Stimulated activated CD4-positive, alpha-beta T cell treated with anti-CD3 and anti-CD28 coated beads, TNF-alpha, amount 100 ng/mL, for 4 hours (primary cell): ENCODE results near the gene FER1L5.

ENCODE experiments used
- DNase-seq, 3 experiments: peaks; one replicate each; pipeline ENCODE4 v3.0.0-alpha.2; 2020; ENCODE audit warnings: low read depth in 3 of 3

FER1L5 gene

DNA sequence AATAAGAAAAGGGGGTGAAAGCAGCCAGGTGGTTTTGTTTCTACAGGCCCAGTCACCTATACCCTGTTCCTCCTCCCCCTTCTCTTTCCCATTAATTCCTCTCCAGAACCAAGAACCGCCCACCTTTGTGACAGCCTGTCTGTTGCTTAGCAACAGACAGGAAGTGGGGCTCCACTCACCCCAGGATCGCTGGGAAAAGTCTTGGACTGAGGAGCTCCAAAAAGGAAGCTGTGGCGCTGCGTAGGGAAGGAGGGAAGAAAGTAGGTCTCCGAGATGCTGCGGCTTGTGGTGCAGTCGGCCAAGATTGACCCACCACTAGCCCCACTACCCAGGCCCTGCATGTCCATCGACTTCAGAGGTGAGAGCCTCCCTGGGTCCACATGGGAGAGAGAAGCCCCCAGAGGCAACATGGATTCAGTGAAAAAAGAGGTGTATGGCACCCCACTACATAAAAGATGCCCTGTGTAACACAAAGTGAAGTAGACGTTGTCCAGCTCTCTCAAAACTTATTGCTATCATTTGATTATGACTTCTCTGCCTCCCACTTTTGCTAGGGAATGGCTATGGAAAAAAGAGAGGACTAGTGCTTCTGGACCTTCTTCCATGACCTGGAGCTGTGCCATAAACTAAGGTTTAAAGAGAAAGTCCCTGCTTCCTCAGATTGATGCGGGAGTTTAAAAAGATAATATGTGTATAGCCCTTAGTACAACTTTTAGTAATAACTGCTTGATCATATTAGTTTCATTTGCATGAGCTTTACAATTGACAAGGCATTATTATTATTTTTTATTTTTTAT, at the start of gene FER1L5:
Gene FER1L5 (plus strand): TSS at position 201 of the 797 bp plus-strand sequence. CDS start 73 bp downstream, at position 274.
- no peak for DNase-seq

DNA sequence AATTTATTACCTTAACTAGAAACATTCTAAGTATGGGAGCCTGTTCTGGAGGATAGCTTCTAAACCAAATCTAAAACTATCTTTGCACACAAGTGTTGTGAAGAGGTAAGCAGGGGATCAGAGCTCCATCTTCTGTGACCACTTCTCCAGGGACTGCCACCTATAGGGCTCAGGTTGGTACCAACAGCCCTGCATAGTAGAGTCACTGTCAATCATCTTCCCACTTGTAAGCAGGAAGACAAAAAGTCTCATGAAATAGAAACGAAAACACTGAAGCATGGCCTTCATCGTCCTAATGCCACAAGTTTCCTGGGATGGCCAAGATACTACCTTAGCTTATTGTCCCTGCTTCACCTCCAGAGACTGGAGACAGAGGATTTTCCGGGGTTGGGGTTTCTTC, 48.3 kb upstream of the FER1L5 start:
- no peak for DNase-seq

- DNase-seq = no peak
These were observed 47.8 kb upstream of the FER1L5 start for GRCh38 chr2:96594691-96595152.

DNA sequence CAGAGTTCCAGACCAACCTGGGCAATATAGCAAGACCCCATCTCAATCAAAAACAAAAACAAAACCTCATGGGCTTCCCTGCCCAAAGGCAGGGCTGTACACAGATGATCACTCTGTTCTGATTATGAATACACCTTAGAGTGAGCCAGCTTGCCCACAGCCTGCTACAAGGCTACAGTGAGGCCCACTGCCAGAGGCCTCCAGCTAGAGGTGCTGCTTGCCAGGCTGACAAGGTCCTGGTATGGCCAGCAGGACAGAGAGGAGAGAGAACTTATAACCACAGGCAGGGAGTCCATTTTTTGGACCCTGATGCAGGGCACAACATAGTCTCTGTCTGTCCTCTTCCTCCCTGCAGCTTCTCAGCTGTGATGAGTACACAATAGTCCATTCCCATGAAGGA, 46.0 kb upstream of the FER1L5 start:
- DNase-seq = no peak

DNA sequence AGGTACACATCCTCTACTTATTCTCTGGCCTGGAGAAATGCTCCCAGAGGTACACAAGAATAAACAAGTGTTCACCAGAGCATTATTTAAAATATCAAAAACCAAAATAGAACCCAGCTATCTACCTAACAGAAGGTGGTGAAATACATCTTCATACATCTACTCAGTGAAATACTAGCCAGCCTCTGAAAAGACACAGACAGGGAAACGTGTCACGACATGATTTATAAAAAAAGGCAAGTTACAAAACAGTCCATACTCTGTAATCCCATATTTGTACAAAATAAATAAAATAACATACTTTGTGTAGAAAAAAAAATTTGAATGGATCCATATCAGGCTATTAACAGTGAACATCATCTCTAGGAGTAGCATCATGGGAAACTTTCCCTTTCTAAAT, 42.6 kb upstream of the FER1L5 start:
- no peak for DNase-seq

- no peak for DNase-seq
These were observed 40.9 kb upstream of the FER1L5 start for GRCh38 chr2:96601382-96602292.

DNA sequence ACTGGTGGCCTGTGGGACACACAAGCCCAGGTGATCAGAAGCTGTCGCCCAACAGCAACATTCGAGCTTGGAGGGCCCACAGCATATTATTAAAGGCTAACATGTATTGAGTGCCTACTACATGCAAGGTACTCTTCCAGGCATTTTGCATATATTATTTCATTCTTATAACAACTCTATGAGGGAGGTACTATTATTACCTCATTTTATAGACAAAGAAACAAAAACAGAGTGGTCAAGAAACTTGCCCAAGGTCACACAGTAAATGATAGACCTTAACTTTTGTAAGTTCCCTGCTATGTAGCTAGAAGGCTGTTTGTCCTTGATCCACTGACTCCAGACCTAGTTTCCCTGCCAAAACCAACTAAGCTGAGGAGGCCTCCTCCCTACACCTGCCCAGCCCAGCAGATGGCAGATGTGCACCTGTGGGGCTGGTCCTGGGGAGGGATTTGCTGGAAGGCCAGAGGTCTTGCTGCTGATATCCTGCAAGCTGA, 40.2 kb upstream of the FER1L5 start:
- no peak for DNase-seq

- DNase-seq = no peak
These were observed 38.5 kb upstream of the FER1L5 start for GRCh38 chr2:96604104-96604503.

DNA sequence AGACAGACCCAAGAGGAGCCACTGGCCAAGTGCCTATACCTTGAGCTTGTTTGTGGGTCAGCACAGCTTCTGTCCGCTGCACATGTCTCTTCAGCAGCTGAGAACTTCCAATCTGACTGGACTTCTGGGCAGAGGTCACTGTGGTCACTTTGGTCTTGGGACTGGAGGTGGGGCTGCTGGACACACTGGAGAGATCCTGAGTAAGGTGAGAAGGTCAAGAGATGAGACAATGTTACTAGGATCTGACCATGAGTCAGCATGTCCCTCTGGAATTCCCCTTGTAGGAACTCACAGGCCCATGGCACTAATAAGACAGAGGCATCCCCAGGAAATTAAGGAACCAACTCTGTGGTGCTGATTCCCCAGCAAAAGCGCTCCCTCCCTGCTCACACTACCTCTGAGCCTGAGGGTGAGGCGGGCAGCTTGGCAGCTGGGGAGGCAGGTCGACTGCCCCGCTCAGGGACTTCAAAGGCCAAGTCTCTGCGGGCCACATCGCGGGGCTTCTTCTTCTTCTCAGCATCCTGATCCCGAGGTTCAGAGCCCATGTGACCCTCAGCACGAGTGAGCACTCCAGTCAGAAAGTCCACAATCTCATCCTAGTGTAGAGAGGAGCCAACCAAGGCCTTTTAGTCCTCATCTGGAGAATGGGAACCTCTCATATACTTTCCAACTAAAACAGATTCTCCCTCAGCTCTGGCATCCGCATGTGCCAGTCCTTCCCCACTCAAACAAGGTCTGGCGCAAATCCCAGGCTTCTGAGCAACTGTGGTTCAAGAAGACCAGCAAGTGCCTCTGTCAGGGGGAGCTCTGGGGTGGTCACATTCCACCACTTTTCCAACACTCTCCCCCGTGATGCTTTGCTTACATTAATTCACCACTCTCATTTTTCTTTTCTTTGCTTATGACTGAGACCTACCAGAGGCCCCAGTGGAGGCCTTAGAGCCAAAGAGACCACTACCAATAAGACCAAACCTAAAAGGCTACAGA, 33.8 kb upstream of the FER1L5 start:
- DNase-seq = no peak

- no peak for DNase-seq
These were observed 26.4 kb upstream of the FER1L5 start for GRCh38 chr2:96616128-96616527.

DNA sequence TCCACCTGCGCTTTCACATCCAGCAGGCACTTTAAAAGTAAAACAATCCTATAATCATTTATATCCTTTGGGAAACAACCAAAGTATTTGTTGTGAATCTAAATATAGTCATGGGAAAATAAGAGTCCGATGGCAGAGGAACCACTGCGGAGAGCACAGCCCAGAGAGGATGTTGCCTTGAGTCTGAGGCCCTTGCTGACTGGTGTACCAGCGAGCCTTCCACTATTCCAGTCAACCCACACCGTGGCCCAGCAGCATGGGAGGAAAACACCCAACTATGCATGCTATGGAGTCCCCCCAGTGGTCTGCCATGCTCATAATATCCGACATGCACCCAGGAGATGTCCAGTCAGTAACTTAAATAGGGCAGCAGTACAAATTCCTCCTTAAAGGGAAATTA, 26.0 kb upstream of the FER1L5 start:
- DNase-seq = no peak

GRCh38 chr2:96617012-96617411, 25.6 kb upstream of the FER1L5 start:
- DNase-seq = no peak

DNA sequence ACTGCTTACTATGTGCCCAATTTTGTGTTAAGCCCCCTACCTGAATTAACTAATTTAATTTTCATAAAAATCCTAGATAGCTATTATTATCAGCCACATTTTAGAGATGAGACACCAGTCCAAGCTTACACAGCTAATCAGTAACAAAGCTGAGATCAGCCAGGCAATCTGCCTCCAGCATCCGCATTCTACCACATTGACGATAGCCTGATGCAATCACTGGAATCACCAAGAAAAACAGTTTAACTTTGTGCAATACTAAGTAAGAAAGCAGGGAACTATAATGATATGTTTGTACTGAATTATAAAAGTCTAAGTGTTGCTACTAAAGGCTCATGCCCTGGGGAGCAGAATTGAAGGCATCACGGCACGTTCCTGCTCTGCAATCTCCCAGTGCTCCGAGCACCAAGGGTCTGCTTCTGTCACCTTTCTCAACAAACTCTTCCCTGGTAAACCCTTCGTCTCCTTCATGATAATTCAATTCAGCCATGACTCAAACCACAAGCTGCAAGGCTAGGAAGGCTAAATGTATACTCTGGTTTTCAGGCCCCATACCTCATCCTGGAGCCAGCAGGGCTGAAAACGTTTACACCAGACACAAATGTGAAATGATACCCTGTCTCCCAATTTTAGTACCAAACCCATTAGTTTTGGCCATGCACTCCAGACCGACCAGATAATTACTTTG, 23.8 kb upstream of the FER1L5 start:
- DNase-seq = no peak

DNA sequence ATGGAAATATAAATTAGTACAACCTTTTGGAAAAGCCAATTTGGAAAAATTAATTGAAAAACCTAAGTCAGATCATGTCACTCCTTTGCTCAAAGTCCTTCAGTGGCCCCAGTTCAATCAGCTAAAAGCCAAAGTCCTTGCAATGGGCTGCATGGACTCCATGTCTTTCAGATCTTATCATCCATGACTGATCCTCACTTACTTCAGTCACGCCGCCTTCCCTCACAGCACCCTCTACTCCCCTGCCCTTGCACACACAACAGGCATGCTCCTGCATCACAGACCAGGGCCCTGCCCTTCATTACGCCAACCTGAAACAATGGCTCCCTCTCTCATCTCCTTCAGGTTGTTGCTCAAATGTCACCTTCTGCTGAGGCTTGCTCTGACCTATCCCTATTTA, 20.0 kb upstream of the FER1L5 start:
- DNase-seq = no peak

DNA sequence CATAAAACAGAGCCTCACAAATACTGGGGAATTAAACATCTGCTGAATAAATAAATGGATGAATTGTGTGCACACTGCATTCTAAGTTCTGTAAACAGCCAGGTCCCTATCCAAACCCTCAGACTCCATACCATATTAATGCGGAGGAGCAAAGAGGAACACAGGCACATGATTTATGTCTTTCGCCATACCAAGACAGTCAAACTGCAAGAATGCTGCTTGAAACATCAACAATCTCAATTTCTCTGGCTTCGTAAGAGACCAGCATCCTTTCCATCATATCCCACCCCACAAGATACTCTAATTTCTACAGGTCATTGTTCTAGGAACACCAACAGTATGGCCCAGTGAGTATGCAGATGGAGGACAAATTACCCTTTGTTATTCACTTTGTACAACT, 19.4 kb upstream of the FER1L5 start:
- DNase-seq = no peak

GRCh38 chr2:96625571-96626552, 16.7 kb upstream of the FER1L5 start:
- DNase-seq = no peak

- DNase-seq = no peak
These were observed 16.0 kb upstream of the FER1L5 start for GRCh38 chr2:96626553-96626942.

GRCh38 chr2:96631804-96632435, 10.6 kb upstream of the FER1L5 start:
- no peak for DNase-seq

- DNase-seq = no peak
These were observed 8.9 kb upstream of the FER1L5 start for GRCh38 chr2:96633641-96634040.
